Measurements from ENCODE around the gene ITGA2B.
"Not testable (repeated sequence)": the region's sequence is repeated elsewhere in the genome, so short reads cannot be mapped to it uniquely, and the experiment has no call there.

The ITGA2B gene

DNA sequence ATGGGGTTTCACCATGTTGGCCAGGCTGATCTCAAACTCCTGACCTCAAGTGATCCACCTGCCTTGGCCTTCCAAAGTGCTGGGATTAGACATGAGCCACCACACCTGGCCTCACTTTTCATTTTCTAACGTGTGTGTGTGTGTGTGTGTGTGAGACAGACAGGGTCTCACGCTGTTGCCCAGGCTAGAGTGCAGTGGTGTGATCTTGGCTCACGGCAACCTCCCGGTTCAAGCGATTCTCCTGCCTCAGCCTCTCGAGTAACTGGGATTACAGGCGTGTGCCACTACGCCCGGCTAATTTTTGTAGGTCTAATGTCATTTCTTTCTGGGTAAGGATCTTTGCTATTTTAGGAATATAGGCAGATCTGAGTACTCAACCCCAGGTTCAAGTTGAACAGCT is 4.7 kb upstream of the ITGA2B start:
- DNase-seq (ENCODE audit: low spot score); FAIRE-seq: not testable (repeated sequence)

- no peak for FAIRE-seq
Observed at GRCh38 chr17:44390250-44390870, 911 bp upstream of the ITGA2B start.

GRCh38 chr17:44389723-44390202 is 314 bp upstream of the ITGA2B start:
- DNase-seq (ENCODE audit: low spot score) (no peak), FAIRE-seq (no peak)

More at GRCh38 chr17:44390250-44390870, 911 bp upstream of the ITGA2B start:
- no peak for DNase-seq (ENCODE audit: low spot score)

GRCh38 chr17:44387804-44388203 is 1.6 kb downstream of the ITGA2B start:
- FAIRE-seq (no peak), DNase-seq (ENCODE audit: low spot score) (no peak)

- FAIRE-seq (no peak), DNase-seq (ENCODE audit: low spot score) (no peak)
Observed at GRCh38 chr17:44386182-44386525, 3.3 kb downstream of the ITGA2B start.

- no peak for FAIRE-seq
- peak; percentile 93 for DNase-seq (ENCODE audit: low spot score)
Observed at GRCh38 chr17:44385287-44386181, 3.9 kb downstream of the ITGA2B start.

DNA sequence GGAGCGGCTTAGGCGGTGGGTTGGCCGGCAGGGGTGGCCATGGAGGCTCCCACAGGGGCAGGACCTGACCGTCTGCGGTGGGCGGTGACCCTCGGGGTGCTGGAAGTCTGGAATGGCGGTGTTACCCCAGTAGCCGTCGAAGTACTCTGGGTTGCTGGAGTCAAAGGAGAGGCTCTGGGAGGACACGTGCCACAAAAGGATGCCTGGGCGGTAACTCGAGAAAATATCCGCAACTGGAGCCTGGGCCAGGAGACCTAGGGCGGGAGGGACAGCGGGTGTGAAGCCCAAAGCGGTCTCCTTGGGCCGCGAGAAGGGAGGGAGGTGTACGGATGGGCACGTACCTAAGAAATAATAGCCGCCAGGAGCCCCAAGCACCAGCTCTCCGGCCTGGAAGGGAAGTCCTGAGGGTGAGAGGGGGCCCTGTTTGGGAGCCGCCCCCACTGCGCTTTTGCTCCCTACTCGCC is 4.6 kb downstream of the ITGA2B start:
- DNase-seq (ENCODE audit: low spot score), result no peak

DNA sequence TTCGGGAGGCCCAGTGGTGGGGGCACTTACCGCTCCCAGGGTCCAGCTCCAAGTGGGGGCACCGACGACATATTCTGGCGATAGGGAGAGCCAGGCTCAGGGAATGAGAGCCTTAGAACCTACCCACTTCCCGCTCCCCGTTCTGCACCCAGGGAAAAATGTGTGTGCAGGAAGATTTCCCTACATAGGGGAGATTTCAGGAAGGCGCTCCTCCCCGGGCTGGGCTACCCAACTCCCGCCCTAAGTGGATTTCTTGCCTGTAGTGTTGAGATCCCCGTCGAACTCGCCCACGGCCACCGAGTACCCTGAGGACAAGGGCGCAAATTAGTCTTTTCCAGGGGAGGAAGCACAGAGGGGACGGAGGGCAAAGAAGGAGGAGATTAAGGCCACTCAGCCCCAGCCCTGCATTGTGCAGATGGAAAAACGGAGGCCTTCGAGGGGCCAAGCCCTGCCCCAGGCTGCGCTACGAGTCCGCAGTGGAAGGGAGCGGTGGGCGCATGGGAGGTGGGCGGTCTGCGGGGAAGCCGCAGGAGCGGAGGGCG is 5.1 kb downstream of the ITGA2B start:
- FAIRE-seq (peak; percentile 63), DNase-seq (ENCODE audit: low spot score) (no peak)

More for the DNA sequence above, 4.6 kb downstream of the ITGA2B start:
- no peak for FAIRE-seq

DNA sequence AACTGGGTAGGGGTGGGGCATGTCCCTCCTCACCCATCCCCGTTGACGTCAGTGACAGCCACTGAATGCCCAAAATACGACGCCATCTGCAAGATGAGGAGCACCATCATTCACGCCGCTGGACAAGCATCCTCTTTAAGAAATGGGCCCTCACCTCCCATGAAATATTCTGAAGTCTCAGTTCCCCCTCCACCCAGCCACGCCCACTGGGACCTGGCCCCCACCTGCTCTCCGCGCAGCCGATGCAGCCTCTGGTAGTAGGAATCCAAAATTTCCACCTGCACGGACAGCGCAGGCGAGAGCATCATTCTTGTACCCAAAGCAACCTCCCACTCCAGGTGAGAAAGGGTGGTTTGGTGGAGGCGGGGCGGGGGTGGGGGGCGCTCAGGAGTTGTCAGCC is 5.6 kb downstream of the ITGA2B start:
- FAIRE-seq (no peak), DNase-seq (ENCODE audit: low spot score) (no peak)

GRCh38 chr17:44383363-44383762 is 6.1 kb downstream of the ITGA2B start:
- DNase-seq (ENCODE audit: low spot score) (no peak), FAIRE-seq (no peak)

- DNase-seq (ENCODE audit: low spot score), result no peak
- no peak for FAIRE-seq
Observed at GRCh38 chr17:44382917-44383316, 6.5 kb downstream of the ITGA2B start.

- DNase-seq (ENCODE audit: low spot score), result no peak
- no peak for FAIRE-seq
Observed at GRCh38 chr17:44381810-44382305, 7.6 kb downstream of the ITGA2B start.

DNA sequence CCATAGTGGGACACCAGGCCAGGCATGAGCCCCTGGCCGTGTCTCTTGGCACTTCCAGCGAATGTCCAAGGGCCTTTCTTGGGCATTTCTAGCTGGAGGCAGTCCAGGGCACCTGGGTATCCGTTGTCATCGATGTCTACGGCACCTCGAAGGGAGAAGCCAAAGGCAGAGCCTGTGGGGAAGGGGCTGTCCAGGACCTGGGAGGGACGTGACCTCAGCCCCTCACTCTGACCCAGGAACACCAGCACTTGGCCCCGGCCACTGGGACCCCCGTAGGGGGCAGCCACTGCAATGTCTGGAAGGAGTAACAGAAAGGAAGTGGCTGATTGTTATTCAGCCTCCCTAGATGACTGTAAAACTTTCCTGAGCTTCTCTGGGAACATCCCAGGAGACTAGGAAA is 8.7 kb downstream of the ITGA2B start:
- DNase-seq (ENCODE audit: low spot score) (no peak), FAIRE-seq (no peak)

DNA sequence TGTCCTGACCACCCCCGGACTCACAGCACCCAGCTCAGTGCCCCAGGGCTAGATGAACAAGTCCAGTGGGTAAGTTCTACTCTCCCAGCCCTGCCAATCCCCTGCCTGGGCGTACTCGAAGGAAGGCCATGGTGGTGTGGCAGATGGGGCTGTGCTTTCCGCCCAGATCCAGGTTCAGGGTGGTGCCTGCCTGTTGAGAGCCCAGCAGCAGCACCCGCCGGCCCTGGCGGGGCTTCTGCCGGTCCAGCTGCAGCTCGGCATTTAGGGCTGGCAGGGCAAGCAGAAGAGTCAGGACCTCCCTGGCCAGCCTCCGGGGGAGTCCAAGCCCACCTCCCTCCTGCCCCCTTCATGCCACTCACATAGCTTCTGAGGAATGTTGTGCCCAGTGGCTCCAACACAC is 9.6 kb downstream of the ITGA2B start:
- FAIRE-seq (no peak), DNase-seq (ENCODE audit: low spot score) (no peak)

GRCh38 chr17:44378171-44378705 is 11.2 kb downstream of the ITGA2B start:
- no peak for FAIRE-seq
- DNase-seq (ENCODE audit: low spot score), result no peak

DNA sequence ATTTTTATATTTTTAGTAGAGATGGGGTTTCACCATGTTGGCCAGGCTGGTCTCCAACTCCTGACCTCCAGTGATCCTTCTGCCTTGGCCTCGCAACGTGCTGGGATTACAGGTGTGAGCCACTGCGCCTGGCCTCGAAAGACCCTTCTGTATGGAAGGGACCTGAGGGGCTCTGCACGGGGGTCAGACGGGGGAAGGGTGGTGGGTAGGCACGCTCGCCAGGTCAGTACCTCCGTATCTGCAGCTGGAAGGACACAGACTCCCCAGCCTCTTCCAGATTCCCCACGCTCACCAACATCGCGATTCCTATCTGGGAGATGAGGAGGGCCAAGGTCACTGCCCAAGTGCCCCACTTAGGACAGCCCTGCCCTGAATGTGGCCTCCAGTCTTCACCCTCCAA is 12.7 kb downstream of the ITGA2B start:
- DNase-seq (ENCODE audit: low spot score) (no peak), FAIRE-seq (no peak)

DNA sequence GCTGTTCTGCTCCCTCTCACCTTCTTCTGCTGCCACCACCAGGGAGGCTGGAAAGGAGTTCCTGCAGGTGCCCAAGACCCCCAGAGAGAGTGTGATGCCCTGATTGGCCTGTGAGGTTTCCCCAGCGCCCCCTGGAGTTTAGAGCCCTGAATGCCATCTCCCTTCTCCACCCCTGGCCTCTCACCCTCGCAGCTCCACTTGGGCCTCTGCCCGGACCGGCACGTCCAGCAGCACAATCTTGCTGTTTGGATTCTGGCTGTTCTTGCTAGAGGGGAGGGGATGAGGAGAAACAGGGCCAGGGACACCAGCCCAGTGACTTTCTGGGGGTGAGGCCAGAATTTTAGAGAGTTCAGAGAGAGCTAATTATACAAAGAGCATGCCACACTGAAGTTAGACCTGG is 13.3 kb downstream of the ITGA2B start:
- FAIRE-seq (no peak), DNase-seq (ENCODE audit: low spot score) (no peak)

- FAIRE-seq, result no peak
Observed at GRCh38 chr17:44375196-44376017, 14.0 kb downstream of the ITGA2B start.

DNA sequence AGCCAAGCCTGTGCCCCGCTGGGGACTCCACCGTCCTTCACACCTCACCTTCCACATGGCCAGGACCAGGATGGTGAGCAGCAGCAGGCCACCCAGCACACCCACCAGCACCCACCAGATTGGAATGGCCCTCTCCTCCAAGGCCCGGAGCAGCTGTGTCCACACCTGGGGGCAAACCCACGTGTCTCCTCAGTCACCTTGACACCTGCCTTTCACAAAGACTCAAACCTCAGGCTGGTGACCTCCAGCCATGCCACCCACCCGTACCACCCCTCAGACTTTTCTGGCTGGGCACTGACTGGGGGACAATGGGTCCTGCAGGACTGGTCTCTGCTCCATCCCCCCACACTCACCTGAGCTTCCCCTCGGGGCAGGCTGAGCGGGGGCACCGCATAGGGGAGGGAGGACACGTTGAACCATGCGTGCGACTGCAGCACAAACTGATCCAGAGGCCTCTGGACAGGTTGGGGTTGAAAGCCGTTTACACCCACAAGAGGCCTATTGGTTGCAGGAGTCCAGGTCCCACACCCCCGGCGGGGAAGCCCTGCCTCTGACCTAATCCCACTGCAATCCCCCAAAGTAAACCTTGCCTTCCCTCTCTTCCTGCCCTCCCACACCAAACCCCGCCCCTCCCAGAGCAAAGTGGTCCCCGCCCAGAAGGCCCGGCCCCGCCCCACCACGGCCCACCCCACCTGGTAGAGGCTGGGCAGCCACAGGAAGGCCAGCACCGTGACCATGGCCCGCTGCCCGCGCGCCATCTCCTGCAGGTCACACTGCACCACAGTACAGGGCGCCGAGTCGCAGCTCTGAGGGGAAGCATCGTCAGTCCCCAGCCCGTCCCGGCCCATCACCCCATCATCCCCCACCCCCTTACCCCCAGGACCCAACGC is 14.9 kb downstream of the ITGA2B start:
- no peak for DNase-seq (ENCODE audit: low spot score)
- FAIRE-seq, result no peak

More at GRCh38 chr17:44375196-44376017, 14.0 kb downstream of the ITGA2B start:
- DNase-seq (ENCODE audit: low spot score), result no peak

- FAIRE-seq (no peak), DNase-seq (ENCODE audit: low spot score) (no peak)
Observed at GRCh38 chr17:44372036-44372435, 17.4 kb downstream of the ITGA2B start.

Measured in urothelium cell line (cell line).